ENCODE measurements around the gene SIM1.

Gene SIM1

GRCh38 chr6:100464903-100465700 lies at the start of gene SIM1:
TSS of gene SIM1 (minus strand) at chr6:100464921. CDS start at chr6:100463468, 1,453 bp downstream.
- no peak for TF ChIP-seq ZNF274 (IDR thresholded peaks at IDR 0.05; ENCODE audit: low read depth, low read length)
- H3K4me3 ChIP-seq (ENCODE audit: low read length): peak within 1 kb of the TSS; percentile 46; the same call in 1 of the 2 replicates

- no peak for TF ChIP-seq ZNF274 (IDR thresholded peaks at IDR 0.05; ENCODE audit: low read depth, low read length)
- H3K4me3 ChIP-seq (ENCODE audit: low read length): no peak overlapping the region
Observed at GRCh38 chr6:100512203-100512862, 47.6 kb upstream of the SIM1 start.

- no peak for TF ChIP-seq ZNF274 (IDR thresholded peaks at IDR 0.05; ENCODE audit: low read depth, low read length)
- H3K4me3 ChIP-seq (ENCODE audit: low read length): no peak overlapping the region
Observed at GRCh38 chr6:100509101-100509500, 44.4 kb upstream of the SIM1 start.

- no peak overlapping the region for H3K4me3 ChIP-seq (ENCODE audit: low read length)
- TF ChIP-seq ZNF274 (IDR thresholded peaks at IDR 0.05; ENCODE audit: low read depth, low read length): no peak
Observed at GRCh38 chr6:100506651-100507050, 41.9 kb upstream of the SIM1 start.

GRCh38 chr6:100504786-100505737 lies 40.3 kb upstream of the SIM1 start:
- no peak for TF ChIP-seq ZNF274 (IDR thresholded peaks at IDR 0.05; ENCODE audit: low read depth, low read length)
- H3K4me3 ChIP-seq (ENCODE audit: low read length): no peak overlapping the region

- TF ChIP-seq ZNF274 (IDR thresholded peaks at IDR 0.05; ENCODE audit: low read depth, low read length): no peak
- no peak overlapping the region for H3K4me3 ChIP-seq (ENCODE audit: low read length)
Observed at GRCh38 chr6:100503043-100503705, 38.5 kb upstream of the SIM1 start.

GRCh38 chr6:100493206-100493888 lies 28.6 kb upstream of the SIM1 start:
- TF ChIP-seq ZNF274 (IDR thresholded peaks at IDR 0.05; ENCODE audit: low read depth, low read length): no peak
- no peak overlapping the region for H3K4me3 ChIP-seq (ENCODE audit: low read length)

GRCh38 chr6:100491952-100492670 lies 27.4 kb upstream of the SIM1 start:
- TF ChIP-seq ZNF274 (IDR thresholded peaks at IDR 0.05; ENCODE audit: low read depth, low read length): no peak
- no peak overlapping the region for H3K4me3 ChIP-seq (ENCODE audit: low read length)

GRCh38 chr6:100490065-100490464 lies 25.3 kb upstream of the SIM1 start:
- H3K4me3 ChIP-seq (ENCODE audit: low read length): no peak overlapping the region
- TF ChIP-seq ZNF274 (IDR thresholded peaks at IDR 0.05; ENCODE audit: low read depth, low read length): no peak

- TF ChIP-seq ZNF274 (IDR thresholded peaks at IDR 0.05; ENCODE audit: low read depth, low read length): no peak
- no peak overlapping the region for H3K4me3 ChIP-seq (ENCODE audit: low read length)
Observed at GRCh38 chr6:100488244-100488643, 23.5 kb upstream of the SIM1 start.

GRCh38 chr6:100487638-100488037 lies 22.9 kb upstream of the SIM1 start:
- no peak for TF ChIP-seq ZNF274 (IDR thresholded peaks at IDR 0.05; ENCODE audit: low read depth, low read length)
- H3K4me3 ChIP-seq (ENCODE audit: low read length): no peak overlapping the region

GRCh38 chr6:100485268-100485667 lies 20.5 kb upstream of the SIM1 start:
- H3K4me3 ChIP-seq (ENCODE audit: low read length): no peak overlapping the region
- TF ChIP-seq ZNF274 (IDR thresholded peaks at IDR 0.05; ENCODE audit: low read depth, low read length): no peak

- H3K4me3 ChIP-seq (ENCODE audit: low read length): no peak overlapping the region
Observed at GRCh38 chr6:100484474-100484873, 19.8 kb upstream of the SIM1 start.

More at GRCh38 chr6:100484474-100484873, 19.8 kb upstream of the SIM1 start:
- no peak for TF ChIP-seq ZNF274 (IDR thresholded peaks at IDR 0.05; ENCODE audit: low read depth, low read length)
